ENCODE measurements around the gene SEL1L3. TPM values are rescaled to one million over a fixed set of nuclear protein-coding genes. Genes with fewer than 3 reads are reported as not detected.

Gene SEL1L3
- total RNA-seq, 1 experiment from 2014 or later, result 48.3 TPM

- Histone ChIP-seq H3K27ac (ENCODE audit: insufficient read length, low read depth, low read length) (no peak overlapping the region), H3K18ac (ENCODE audit: insufficient read length, low read depth, low read length) (no peak overlapping the region), H2BK20ac (ENCODE audit: low read depth, low read length, poor library complexity, severe bottlenecking) (no peak overlapping the region), H3K79me2 (ENCODE audit: insufficient read depth, low read length) (no peaks in the 10 kb centered on the region), H3K79me1 (ENCODE audit: insufficient read depth, low read depth, low read length, poor library complexity, severe bottlenecking) (peaks cover 2% of the 10 kb centered on the region), H3K27me3 (ENCODE audit: insufficient read depth, low read length) (no peaks in the 10 kb centered on the region), H2BK12ac (ENCODE audit: insufficient read length, low read depth, low read length) (no peak overlapping the region), H3K4me2 (ENCODE audit: insufficient read depth, insufficient read length, low read length) (no peak overlapping the region), H4K20me1 (ENCODE audit: control insufficient read depth, insufficient read depth, insufficient read length) (no peaks in the 10 kb centered on the region), H3K9ac (ENCODE audit: extremely low read depth, insufficient read length, low read length) (no peak overlapping the region), H3K4ac (ENCODE audit: low read depth, low read length) (no peak overlapping the region), H3K23me2 (ENCODE audit: insufficient read length, low read depth, low read length, poor library complexity, severe bottlenecking) (no peaks in the 10 kb centered on the region), H3K9me3 (ENCODE audit: control insufficient read depth, low read depth, low read length) (no peaks in the 10 kb centered on the region), H3K56ac (ENCODE audit: insufficient read length, low read depth, low read length) (no peak overlapping the region), H2BK120ac (ENCODE audit: low read depth, low read length, poor library complexity, severe bottlenecking) (no peak overlapping the region), H4K8ac (replicated peaks; ENCODE audit: insufficient read length, low read depth, low read length) (no peak overlapping the region), H3K14ac (ENCODE audit: insufficient read depth, low read length) (no peak overlapping the region), H3T11ph (ENCODE audit: low read length) (no peak overlapping the region), H3K4me1 (ENCODE audit: insufficient read depth, low read length) (peaks cover 6% of the 10 kb centered on the region; the same call in 1 of the 2 replicates), H4K91ac (ENCODE audit: insufficient read length, low read depth, low read length) (no peak overlapping the region), H2AFZ (ENCODE audit: low read length) (no peak overlapping the region), H2BK5ac (ENCODE audit: insufficient read length, low read length) (no peak overlapping the region), H3K23ac (ENCODE audit: insufficient read length, low read depth, low read length) (no peak overlapping the region), H2BK15ac (ENCODE audit: low read depth, low read length) (no peak overlapping the region), H4K5ac (ENCODE audit: insufficient read length, low read depth, low read length) (no peak overlapping the region), H2AK5ac (ENCODE audit: insufficient read length, low read length) (no peak overlapping the region)
- Mint-ChIP-seq H3K4me3 (no peak overlapping the region; a peak in 1 of 5 replicates), H3K36me3 (ENCODE audit: insufficient read depth in 1 of 3, low read depth in 3 of 3) (peaks cover 8 to 23% (median 11%) of the 10 kb centered on the region in 3 experiments), H3K27ac (no peak overlapping the region; a peak in 1 of 7 replicates), H3K9me3 (no peaks in the 10 kb centered on the region; a peak in 1 of 5 replicates), H3K4me1 (peaks cover 39 to 41% of the 10 kb centered on the region in 2 experiments), H3K27me3 (ENCODE audit: low read depth) (no peaks in the 10 kb centered on the region)
- TF ChIP-seq CTCF (conservative IDR thresholded peaks at IDR 0.05), result no peak
- no peak for DNase-seq
- WGBS (ENCODE audit: extremely low coverage, insufficient read length, low lambda C conversion rate), result no CpG with 5 or more reads among the region's 8 CpGs
Measured at GRCh38 chr4:25838526-25838925, 24.3 kb downstream of the SEL1L3 start.

All from H9 (cell line).